Vagina (tissue), 2 donors: Measurements from ENCODE around the gene SLC8A1. TPM values are rescaled to one million over a fixed set of nuclear protein-coding genes. Genes with fewer than 3 reads are reported as not detected.

Experiments used
- DNase-seq, 2 donors: peaks; one replicate each; pipeline ENCODE4 v3.0.0-alpha.2; 2017; ENCODE audit errors: extremely low spot score in 2 of 2
- H3K27ac ChIP-seq: fragments of 200-600 bp; sonication (generic); one replicate; pipeline ENCODE4 v1.5.1; 2019
- H3K27me3 ChIP-seq: fragments of 200-600 bp; sonication (generic); one replicate; pipeline ENCODE4 v1.5.1; 2019
- H3K36me3 ChIP-seq, 2 donors: fragments of 200-600 bp; sonication (generic); one replicate each; pipeline ENCODE4 v1.5.1; 2017 to 2019
- H3K4me1 ChIP-seq: fragments of 200-600 bp; sonication (generic); one replicate; pipeline ENCODE4 v1.5.1; 2019
- H3K4me3 ChIP-seq, 2 donors: fragments of 200-600 bp; sonication (generic); 1 replicate in 1 of 2; 2 replicates in 1 of 2; pipeline ENCODE4 v1.5.1; 2016 to 2019
- H3K9me3 ChIP-seq: fragments of 200-600 bp; sonication (generic); one replicate; pipeline ENCODE4 v1.5.1; 2019
- POLR2A ChIP-seq, 2 donors: fragments of 450-650 bp; IDR thresholded peaks; one replicate each; pipeline ENCODE4 v1.6.1; 2017; ENCODE audit warnings: antibody characterized with exemption in 2 of 2, mild to moderate bottlenecking in 2 of 2, moderate library complexity in 2 of 2
- POLR2AphosphoS5 ChIP-seq, 2 donors: sonication (generic); formaldehyde crosslinking; IDR thresholded peaks; one replicate each; pipeline ENCODE4 v1.9.0; 2017; ENCODE audit warnings: antibody characterized with exemption in 2 of 2, mild to moderate bottlenecking in 2 of 2, low read depth in 1 of 2; ENCODE audit not compliant: insufficient read depth in 1 of 2
- intact Hi-C: fragments of 100-400 bp; cut with DNase I; formaldehyde crosslinking; loops from one replicate; pipeline ENCODE4 v1.15.1; 2023
- total RNA-seq: library from RNA; depleted of rRNA; stranded (reverse); fragments of >200 nt; gene quantifications from one replicate; pipeline ENCODE4 v1.2.3, GENCODE V29; 2016
- TF ChIP-seq, protein P1 (sequence below), 3 experiments: fragments of 450-650 bp in 2 of 3; fragments of 200-600 bp in 1 of 3; sonication (generic) in 1 of 3; IDR thresholded peaks; one replicate each; pipeline ENCODE4 v1.5.1; 2017 to 2019; ENCODE audit warnings: antibody characterized with exemption in 3 of 3, mild to moderate bottlenecking in 2 of 3, moderate library complexity in 2 of 3

Gene SLC8A1
- total RNA-seq, 1 donor from 2014 or later: 40.8 TPM

DNA sequence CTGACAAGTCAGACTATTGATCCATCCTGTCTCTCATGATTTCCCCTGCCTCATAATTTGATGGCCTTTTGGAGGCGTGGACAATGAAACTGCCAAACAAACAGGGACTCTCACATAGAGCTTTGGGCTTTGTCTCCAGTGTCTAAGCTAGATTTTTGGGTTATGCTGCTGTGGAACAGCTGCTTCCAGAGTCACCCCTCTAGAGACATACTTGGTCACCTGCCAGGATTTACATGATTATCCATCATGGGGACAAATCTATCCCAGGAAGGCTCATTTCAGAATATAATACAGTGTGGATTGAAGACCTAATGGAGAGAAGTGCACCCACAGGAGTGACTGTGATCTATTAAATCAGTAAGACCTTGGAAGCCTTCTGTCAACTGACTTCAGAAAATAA lies 159.6 kb downstream of the SLC8A1 start:
- intact Hi-C loops: no loop called here
- no peaks in the 10 kb centered on the region for H3K9me3 ChIP-seq
- no peak overlapping the region for H3K27ac ChIP-seq
- DNase-seq: no peak
- H3K27me3 ChIP-seq: no peaks in the 10 kb centered on the region
- H3K4me1 ChIP-seq: no peaks in the 10 kb centered on the region
- no peak overlapping the region for H3K4me3 ChIP-seq
- TF ChIP-seq POLR2A (IDR thresholded peaks at IDR 0.05): no peak
- no peak for TF ChIP-seq POLR2AphosphoS5 (IDR thresholded peaks at IDR 0.05; ENCODE audit: insufficient read depth in 1 of 2, low read depth in 1 of 2)
- TF ChIP-seq, protein P1, sequence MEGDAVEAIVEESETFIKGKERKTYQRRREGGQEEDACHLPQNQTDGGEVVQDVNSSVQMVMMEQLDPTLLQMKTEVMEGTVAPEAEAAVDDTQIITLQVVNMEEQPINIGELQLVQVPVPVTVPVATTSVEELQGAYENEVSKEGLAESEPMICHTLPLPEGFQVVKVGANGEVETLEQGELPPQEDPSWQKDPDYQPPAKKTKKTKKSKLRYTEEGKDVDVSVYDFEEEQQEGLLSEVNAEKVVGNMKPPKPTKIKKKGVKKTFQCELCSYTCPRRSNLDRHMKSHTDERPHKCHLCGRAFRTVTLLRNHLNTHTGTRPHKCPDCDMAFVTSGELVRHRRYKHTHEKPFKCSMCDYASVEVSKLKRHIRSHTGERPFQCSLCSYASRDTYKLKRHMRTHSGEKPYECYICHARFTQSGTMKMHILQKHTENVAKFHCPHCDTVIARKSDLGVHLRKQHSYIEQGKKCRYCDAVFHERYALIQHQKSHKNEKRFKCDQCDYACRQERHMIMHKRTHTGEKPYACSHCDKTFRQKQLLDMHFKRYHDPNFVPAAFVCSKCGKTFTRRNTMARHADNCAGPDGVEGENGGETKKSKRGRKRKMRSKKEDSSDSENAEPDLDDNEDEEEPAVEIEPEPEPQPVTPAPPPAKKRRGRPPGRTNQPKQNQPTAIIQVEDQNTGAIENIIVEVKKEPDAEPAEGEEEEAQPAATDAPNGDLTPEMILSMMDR (IDR thresholded peaks at IDR 0.05): no peak
- H3K36me3 ChIP-seq: no peaks in the 10 kb centered on the region

DNA sequence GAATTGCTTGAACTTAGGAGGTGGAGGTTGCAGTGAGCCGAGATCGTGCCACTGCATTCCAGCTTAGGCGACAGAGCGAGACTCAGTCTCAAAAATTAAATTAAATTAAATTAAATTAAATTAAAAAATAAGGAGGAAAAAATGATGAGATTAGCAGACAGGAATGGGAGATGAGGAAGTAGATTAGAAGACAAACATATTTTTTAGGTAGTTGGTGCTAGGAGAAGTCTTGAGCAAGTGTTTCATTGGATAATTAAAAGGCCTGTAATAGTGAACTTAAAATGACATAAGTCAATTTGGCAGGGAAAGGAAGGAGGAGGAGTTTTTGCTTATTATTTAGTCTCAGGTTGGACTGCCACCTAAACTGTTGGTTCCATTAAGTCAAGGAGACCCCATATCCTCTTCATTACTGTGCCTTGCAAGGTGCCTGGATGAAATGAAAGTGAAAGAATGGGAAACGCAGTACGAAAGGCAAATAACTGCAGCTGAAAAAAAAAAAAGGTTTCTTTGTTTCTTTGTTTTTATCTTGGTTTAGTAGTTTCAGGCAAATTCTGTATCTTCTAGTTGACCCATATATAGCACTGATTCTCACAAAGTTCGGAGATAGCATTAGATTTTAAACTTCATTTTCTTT lies 162.0 kb downstream of the SLC8A1 start:
- TF ChIP-seq, protein P1 (IDR thresholded peaks at IDR 0.05): no peak
- TF ChIP-seq POLR2AphosphoS5 (IDR thresholded peaks at IDR 0.05; ENCODE audit: insufficient read depth in 1 of 2, low read depth in 1 of 2) (no peak), POLR2A (IDR thresholded peaks at IDR 0.05) (no peak)
- Histone ChIP-seq H3K27ac (no peak overlapping the region), H3K4me3 (no peak overlapping the region), H3K27me3 (no peaks in the 10 kb centered on the region), H3K36me3 (no peaks in the 10 kb centered on the region), H3K9me3 (no peaks in the 10 kb centered on the region), H3K4me1 (no peaks in the 10 kb centered on the region)
- no peak for DNase-seq
- intact Hi-C loops: no loop called here

DNA sequence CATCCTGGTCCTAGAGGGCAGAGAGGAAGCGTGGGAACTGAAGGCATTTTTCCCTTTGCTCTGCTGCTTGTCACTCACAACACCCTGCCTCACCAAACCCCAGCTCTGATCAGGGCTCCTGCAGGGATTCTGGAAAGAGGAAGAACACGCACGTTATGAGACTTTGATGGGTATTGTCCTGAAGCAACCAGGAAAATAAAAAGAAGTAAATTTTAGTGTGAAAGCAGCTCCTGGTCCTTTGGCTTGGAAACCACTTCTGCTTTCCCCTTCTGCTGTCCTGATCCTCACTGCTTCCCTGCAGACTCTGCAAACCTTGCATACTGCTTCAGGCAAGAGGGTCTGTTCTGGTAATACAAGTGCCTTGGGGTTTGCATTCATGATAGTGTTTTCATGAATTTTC lies 164.1 kb downstream of the SLC8A1 start:
- intact Hi-C loops: no loop called here
- TF ChIP-seq, protein P1 (IDR thresholded peaks at IDR 0.05): no peak
- TF ChIP-seq POLR2A (IDR thresholded peaks at IDR 0.05) (no peak), POLR2AphosphoS5 (IDR thresholded peaks at IDR 0.05; ENCODE audit: insufficient read depth in 1 of 2, low read depth in 1 of 2) (no peak)
- Histone ChIP-seq H3K27ac (no peak overlapping the region), H3K27me3 (no peaks in the 10 kb centered on the region), H3K4me1 (peaks cover 8% of the 10 kb centered on the region), H3K9me3 (no peaks in the 10 kb centered on the region), H3K36me3 (no peaks in the 10 kb centered on the region), H3K4me3 (no peak overlapping the region)
- no peak for DNase-seq

DNA sequence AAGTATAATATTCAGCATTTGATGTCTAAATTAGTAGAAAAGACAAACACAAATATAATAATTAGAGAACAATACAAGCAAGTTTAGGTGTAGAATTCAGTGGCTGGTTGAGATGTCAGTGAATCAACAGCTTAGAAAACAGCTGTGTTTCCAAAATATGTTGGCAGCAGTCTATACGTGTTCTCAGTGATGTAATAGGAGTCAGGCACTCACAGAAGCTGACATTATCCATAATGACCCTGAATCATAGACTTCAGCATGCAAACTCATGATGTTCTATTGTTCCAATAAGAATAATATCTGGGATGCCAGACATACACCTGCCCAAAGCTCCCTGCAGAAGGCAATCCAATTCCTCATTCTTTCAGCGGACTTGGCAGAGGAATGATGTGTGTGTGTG lies 164.7 kb downstream of the SLC8A1 start:
- Histone ChIP-seq H3K4me1 (peaks cover 8% of the 10 kb centered on the region), H3K27ac (no peak overlapping the region), H3K4me3 (no peak overlapping the region), H3K27me3 (no peaks in the 10 kb centered on the region), H3K9me3 (no peaks in the 10 kb centered on the region), H3K36me3 (no peaks in the 10 kb centered on the region)
- intact Hi-C loops: no loop called here
- no peak for DNase-seq
- TF ChIP-seq, protein P1 (IDR thresholded peaks at IDR 0.05): no peak
- TF ChIP-seq POLR2A (IDR thresholded peaks at IDR 0.05): no peak
- TF ChIP-seq POLR2AphosphoS5 (IDR thresholded peaks at IDR 0.05; ENCODE audit: insufficient read depth in 1 of 2, low read depth in 1 of 2): no peak

DNA sequence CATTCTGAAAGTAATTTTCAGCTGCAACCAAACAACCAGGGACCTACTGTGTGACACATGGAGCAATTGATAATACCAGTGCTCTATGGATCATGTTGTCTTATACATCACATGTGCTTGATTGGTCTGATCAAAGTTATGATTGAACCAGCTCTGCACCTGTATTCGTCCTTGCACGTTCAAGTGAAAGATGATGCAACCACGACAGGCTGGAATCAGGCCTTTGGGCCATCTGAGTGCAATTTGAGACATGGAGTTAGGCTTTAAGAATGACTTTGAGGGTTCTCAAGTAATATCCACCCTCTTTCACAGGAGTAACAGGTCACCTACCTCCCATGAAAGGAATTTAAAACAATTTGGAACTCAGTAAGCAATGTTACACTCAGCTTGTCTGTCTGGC lies 165.2 kb downstream of the SLC8A1 start:
- no peaks in the 10 kb centered on the region for H3K36me3 ChIP-seq
- no peaks in the 10 kb centered on the region for H3K9me3 ChIP-seq
- H3K4me3 ChIP-seq: no peak overlapping the region
- no peak overlapping the region for H3K27ac ChIP-seq
- no peaks in the 10 kb centered on the region for H3K27me3 ChIP-seq
- TF ChIP-seq POLR2AphosphoS5 (IDR thresholded peaks at IDR 0.05; ENCODE audit: insufficient read depth in 1 of 2, low read depth in 1 of 2) (no peak), POLR2A (IDR thresholded peaks at IDR 0.05) (no peak)
- TF ChIP-seq, protein P1 (IDR thresholded peaks at IDR 0.05): no peak
- intact Hi-C loops: no loop called here
- DNase-seq: no peak
- peaks cover 8% of the 10 kb centered on the region for H3K4me1 ChIP-seq
